DOHH2 (cell line): ENCODE data around the gene UPK3A.

ENCODE experiments used
- CTCF ChIP-seq: fragments of 200-600 bp; sonication (generic); IDR thresholded peaks from one replicate; pipeline ENCODE4 v1.5.1; 2014; ENCODE audit warnings: antibody characterized with exemption, mild to moderate bottlenecking, low read depth, low read length; ENCODE audit not compliant: poor library complexity, severe bottlenecking
- EZH2phosphoT487 ChIP-seq: fragments of 200-600 bp; sonication (generic); IDR thresholded peaks from 2 replicates; pipeline ENCODE4 v1.6.1; 2017; ENCODE audit warnings: borderline replicate concordance, mild to moderate bottlenecking, antibody characterized with exemption, low read length, moderate library complexity, mixed read lengths

DNA sequence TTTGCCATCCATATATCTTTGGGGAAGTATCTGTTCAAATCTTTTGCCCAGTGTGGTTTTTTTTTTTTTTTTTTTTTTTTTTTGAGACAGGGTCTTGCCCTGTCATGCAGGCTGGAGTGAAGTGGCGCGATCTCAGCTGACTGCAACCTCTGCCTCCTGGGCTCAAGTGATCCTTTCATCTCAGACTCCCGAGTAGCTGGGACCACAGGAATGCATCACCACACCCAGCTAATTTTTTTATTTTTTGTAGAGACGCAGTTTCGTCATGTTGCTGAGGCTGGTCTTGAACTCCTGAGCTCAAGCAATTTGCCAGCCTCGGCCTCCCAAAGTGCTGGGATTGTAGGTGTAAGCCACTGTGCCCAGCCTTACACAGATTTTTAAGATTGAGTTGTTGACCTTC lies 20.2 kb downstream of the UPK3A start:
- TF ChIP-seq EZH2phosphoT487 (no peak), CTCF (no peak)
